Pulmonary artery endothelial cell (primary cell): ENCODE data around the gene ITFG1. TPM values are rescaled to one million over a fixed set of nuclear protein-coding genes. Genes with fewer than 3 reads are reported as not detected.
"Not testable (repeated sequence)": the region's sequence is repeated elsewhere in the genome, so short reads cannot be mapped to it uniquely, and the experiment has no call there.

Experiments used
- DNase-seq: peaks from one replicate; pipeline ENCODE4 v3.0.0-alpha.2; 2011; ENCODE audit warnings: low read depth, low spot score
- total RNA-seq: library from RNA; depleted of rRNA; stranded (reverse); fragments of >200 nt; gene quantifications from 2 replicates; pipeline ENCODE4 v1.2.3, GENCODE V29; 2014

Gene ITFG1
- total RNA-seq, 1 donor from 2014 or later, result 42.5 TPM

- no peak for DNase-seq
These were observed 209.9 kb downstream of the ITFG1 start for GRCh38 chr16:47250983-47251382.

GRCh38 chr16:47247690-47248089 lies 213.2 kb downstream of the ITFG1 start:
- DNase-seq, result no peak

GRCh38 chr16:47244206-47244605 lies 216.7 kb downstream of the ITFG1 start:
- DNase-seq, result no peak

- DNase-seq, result no peak
These were observed 219.8 kb downstream of the ITFG1 start for GRCh38 chr16:47241061-47241460.

GRCh38 chr16:47236716-47237115 lies 224.1 kb downstream of the ITFG1 start:
- no peak for DNase-seq

- no peak for DNase-seq
These were observed 230.6 kb downstream of the ITFG1 start for GRCh38 chr16:47230296-47230695.

GRCh38 chr16:47229053-47230050 lies 231.5 kb downstream of the ITFG1 start:
- no peak for DNase-seq

GRCh38 chr16:47228241-47228640 lies 232.6 kb downstream of the ITFG1 start:
- no peak for DNase-seq

- no peak for DNase-seq
These were observed 247.0 kb downstream of the ITFG1 start for GRCh38 chr16:47213761-47214440.

GRCh38 chr16:47211218-47211617 lies 249.6 kb downstream of the ITFG1 start:
- no peak for DNase-seq

GRCh38 chr16:47204736-47205504 lies 255.9 kb downstream of the ITFG1 start:
- DNase-seq, result no peak

- not testable (repeated sequence) for DNase-seq
These were observed 257.4 kb downstream of the ITFG1 start for GRCh38 chr16:47203433-47203832.

- no peak for DNase-seq
These were observed 262.7 kb downstream of the ITFG1 start for GRCh38 chr16:47198180-47198575.

- no peak for DNase-seq
These were observed 263.2 kb downstream of the ITFG1 start for GRCh38 chr16:47197536-47198179.

GRCh38 chr16:47196457-47196856 lies 264.4 kb downstream of the ITFG1 start:
- no peak for DNase-seq

GRCh38 chr16:47182318-47182717 lies 278.5 kb downstream of the ITFG1 start:
- no peak for DNase-seq

- not testable (repeated sequence) for DNase-seq
These were observed 279.8 kb downstream of the ITFG1 start for GRCh38 chr16:47181066-47181465.

GRCh38 chr16:47180073-47180472 lies 280.8 kb downstream of the ITFG1 start:
- DNase-seq, result no peak

GRCh38 chr16:47175152-47175551 lies 285.7 kb downstream of the ITFG1 start:
- no peak for DNase-seq

GRCh38 chr16:47162670-47163420 lies 298.0 kb downstream of the ITFG1 start:
- no peak for DNase-seq
